Measurements from ENCODE around the gene NFE2L2.

DNA sequence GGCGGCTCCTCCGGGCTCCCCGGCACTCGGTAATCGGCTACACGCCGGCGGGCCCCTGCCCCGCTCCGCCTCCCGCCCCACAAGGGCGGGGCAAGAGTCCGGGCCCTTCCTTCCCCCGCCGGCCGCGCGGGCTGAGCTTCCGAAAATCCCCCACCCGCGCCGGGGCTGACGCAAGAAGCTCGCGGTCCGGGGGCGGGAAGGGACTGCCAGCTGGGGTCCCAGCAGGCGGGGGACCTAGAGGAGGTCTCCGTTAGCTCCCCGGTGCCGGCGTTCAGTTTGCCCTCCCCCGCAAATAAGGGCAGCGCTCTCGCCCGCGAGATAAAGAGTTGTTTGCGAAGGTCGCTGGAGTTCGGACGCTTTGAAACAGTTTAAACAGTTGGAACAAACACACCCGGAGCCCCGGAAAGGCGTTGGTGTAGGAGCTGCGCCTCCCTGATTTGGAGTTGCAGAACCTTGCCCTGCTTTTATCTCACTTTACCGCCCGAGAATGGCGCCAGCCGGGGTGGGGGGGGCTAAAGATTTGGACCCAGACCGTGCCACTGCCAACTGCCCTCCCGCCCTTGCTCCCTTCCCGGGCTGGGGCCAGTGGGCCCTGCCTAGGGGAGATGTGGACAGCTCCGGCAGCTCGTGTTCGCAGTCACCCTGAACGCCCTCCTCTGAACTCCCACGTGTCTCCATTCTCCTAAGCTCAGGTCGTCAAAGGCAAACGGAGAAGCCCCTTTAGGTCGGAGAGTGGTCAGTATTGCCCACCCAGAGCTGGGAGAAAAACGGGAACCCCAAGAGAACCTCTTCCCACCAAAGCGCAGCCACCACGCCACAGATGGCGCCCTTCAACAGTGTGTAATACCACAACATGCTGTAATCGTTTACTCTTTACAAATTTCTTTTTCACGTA lies at the start of gene NFE2L2:
- TF ChIP-seq EZH2phosphoT487 (IDR thresholded peaks at IDR 0.05; ENCODE audit: insufficient read depth, low read depth) = no peak
- TF ChIP-seq EZH2 (IDR thresholded peaks at IDR 0.05; ENCODE audit: insufficient read depth, poor library complexity, severe bottlenecking) = no peak
